Esophagus muscularis mucosa (tissue), 4 donors: ENCODE measurements around the gene ADAMTSL1.

ENCODE experiments used
- CTCF ChIP-seq, 3 experiments: fragments of 200-600 bp in 2 of 3; fragments of 450-650 bp in 1 of 3; sonication (generic) in 2 of 3; IDR thresholded peaks; one replicate each; pipeline ENCODE4 v1.5.1; 2017 to 2019; ENCODE audit warnings: antibody characterized with exemption in 3 of 3, mild to moderate bottlenecking in 2 of 3, moderate library complexity in 1 of 3
- EP300 ChIP-seq: sonication (generic); formaldehyde crosslinking; IDR thresholded peaks from one replicate; pipeline ENCODE4 v1.6.1; 2017; ENCODE audit warnings: antibody characterized with exemption
- POLR2A ChIP-seq: fragments of 450-650 bp; IDR thresholded peaks from one replicate; pipeline ENCODE4 v1.6.1; 2017; ENCODE audit warnings: antibody characterized with exemption, moderate library complexity, mild to moderate bottlenecking, low read depth

- TF ChIP-seq POLR2A (no peak), CTCF (IDR thresholded peaks at IDR 0.05) (no peak), EP300 (no peak)
Measured at GRCh38 chr9:18795947-18796671, 322.2 kb downstream of the ADAMTSL1 start.
